Lung (tissue), 12 donors: Measurements from ENCODE around the gene CLN5. TPM values are rescaled to one million over a fixed set of nuclear protein-coding genes. Genes with fewer than 3 reads are reported as not detected.

Experiments used
- ATAC-seq: fragments of 200-7000 bp; cut with Tn5 transposase; one replicate; pipeline ENCODE4 v1.9.1; 2020; ENCODE audit warnings: moderate number of reproducible peaks; ENCODE audit not compliant: insufficient read depth, low FRiP score
- DNase-seq, 3 donors: peaks; one replicate each; pipeline ENCODE4 v3.0.0-alpha.2; 2013 to 2017
- H3K27ac ChIP-seq, 2 donors: one replicate each; pipeline ENCODE4 v1.5.1; 2013; ENCODE audit warnings: mild to moderate bottlenecking in 2 of 2, moderate library complexity in 2 of 2, control low read depth in 1 of 2, inconsistent platforms in 1 of 2, low read depth in 1 of 2, low read length in 1 of 2
- H3K27me3 ChIP-seq, 3 donors: one replicate each; pipeline ENCODE4 v1.5.1; 2013; ENCODE audit warnings: low read length in 2 of 3; ENCODE audit not compliant: control insufficient read depth in 3 of 3, insufficient read depth in 3 of 3
- H3K36me3 ChIP-seq, 4 donors: one replicate each; pipeline ENCODE4 v1.5.1; 2013; ENCODE audit warnings: low read length in 4 of 4, mild to moderate bottlenecking in 1 of 4, moderate library complexity in 1 of 4; ENCODE audit not compliant: control insufficient read depth in 4 of 4, insufficient read depth in 4 of 4
- H3K4me1 ChIP-seq, 5 donors: one replicate each; pipeline ENCODE4 v1.5.1; 2013; ENCODE audit warnings: low read length in 5 of 5, mild to moderate bottlenecking in 2 of 5, moderate library complexity in 1 of 5; ENCODE audit not compliant: control insufficient read depth in 5 of 5, insufficient read depth in 5 of 5
- H3K4me3 ChIP-seq: one replicate; pipeline ENCODE4 v1.5.1; 2013; ENCODE audit warnings: mild to moderate bottlenecking, control low read depth, moderate library complexity
- H3K9ac ChIP-seq, 2 donors: one replicate each; pipeline ENCODE4 v1.5.1; 2013; ENCODE audit warnings: low read length in 2 of 2, control low read depth in 1 of 2; ENCODE audit not compliant: insufficient read depth in 1 of 2
- H3K9me3 ChIP-seq, 4 donors: one replicate each; pipeline ENCODE4 v1.5.1; 2013; ENCODE audit warnings: low read length in 3 of 4, mild to moderate bottlenecking in 1 of 4, moderate library complexity in 1 of 4; ENCODE audit not compliant: control insufficient read depth in 4 of 4, insufficient read depth in 3 of 4
- WGBS, 2 donors: extraction: QIAGEN DNeasy Blood & Tissue Kit; methylation state at CpG; one replicate each; pipeline ENCODE4 v1.1.7; 2013; 5-methylcytosine and 5-hydroxymethylcytosine counted together
- polyA plus RNA-seq, 2 donors: library from polyadenylated mRNA; stranded (reverse); fragments of 200-250 nt; gene quantifications; one replicate each; pipeline ENCODE4 v1.2.1, GENCODE V29; 2013
- total RNA-seq, 2 donors: library from RNA; depleted of rRNA in 1 of 2; stranded (reverse); fragments of >200 nt in 1 of 2; gene quantifications; one replicate each; pipeline ENCODE4 v1.2.1, GENCODE V29; 2014 to 2021
- TF ChIP-seq, protein P1 (sequence below): IDR thresholded peaks from 2 replicates; pipeline ENCODE4 v1.5.1; 2012; ENCODE audit warnings: mild to moderate bottlenecking; ENCODE audit errors: control extremely low read depth, extremely low read depth
- donor health status: control.
- donor health status: control.
- donor health status: Bipolar disorder and iron deficiency.
- donor health status: healthy.
- donor health status: DM: yes; HTN: yes; CAD: no.

Gene CLN5
- total and polyA plus RNA-seq, 4 donors: 18.0 to 41.7 (median 26.7) TPM

DNA sequence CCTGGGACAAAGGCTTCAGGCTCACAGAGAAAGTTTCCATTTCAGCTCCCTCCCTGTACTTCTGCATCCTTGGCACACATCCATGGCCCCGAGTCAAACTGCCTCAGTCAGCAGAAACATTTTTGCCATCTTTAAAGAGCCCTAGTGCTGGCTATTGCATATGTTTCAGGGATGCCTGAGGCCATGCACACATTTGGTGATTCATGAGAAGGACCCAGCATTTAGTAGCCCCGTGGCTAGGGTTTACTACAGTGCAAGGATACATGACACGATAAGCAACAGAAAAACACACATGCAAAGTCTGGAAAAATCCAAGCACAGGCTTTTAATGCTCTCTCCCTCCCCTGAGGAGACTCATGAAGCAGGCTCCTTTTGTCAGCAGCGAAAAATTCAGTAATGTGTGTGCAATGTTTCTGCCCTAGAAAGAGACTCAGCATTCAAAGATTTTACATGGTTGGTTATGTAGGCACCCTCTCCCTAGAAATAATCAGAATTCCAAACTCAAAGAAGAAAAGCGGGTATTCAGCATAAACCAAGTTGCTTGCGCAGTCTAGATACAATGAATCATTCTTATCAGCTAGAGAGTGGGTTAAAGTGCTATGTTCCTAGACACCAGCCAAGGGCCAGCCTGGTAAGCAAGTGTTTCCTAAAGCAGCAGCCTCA lies 26.0 kb upstream of the CLN5 start:
- Histone ChIP-seq H3K27me3 (no peaks in the 10 kb centered on the region), H3K4me3 (no peak overlapping the region), H3K27ac (no peak overlapping the region), H3K9me3 (no peaks in the 10 kb centered on the region), H3K4me1 (peaks cover 0 to 12% (median 0%) of the 10 kb centered on the region in 5 donors), H3K9ac (no peak overlapping the region), H3K36me3 (no peaks in the 10 kb centered on the region)
- TF ChIP-seq, protein P1, sequence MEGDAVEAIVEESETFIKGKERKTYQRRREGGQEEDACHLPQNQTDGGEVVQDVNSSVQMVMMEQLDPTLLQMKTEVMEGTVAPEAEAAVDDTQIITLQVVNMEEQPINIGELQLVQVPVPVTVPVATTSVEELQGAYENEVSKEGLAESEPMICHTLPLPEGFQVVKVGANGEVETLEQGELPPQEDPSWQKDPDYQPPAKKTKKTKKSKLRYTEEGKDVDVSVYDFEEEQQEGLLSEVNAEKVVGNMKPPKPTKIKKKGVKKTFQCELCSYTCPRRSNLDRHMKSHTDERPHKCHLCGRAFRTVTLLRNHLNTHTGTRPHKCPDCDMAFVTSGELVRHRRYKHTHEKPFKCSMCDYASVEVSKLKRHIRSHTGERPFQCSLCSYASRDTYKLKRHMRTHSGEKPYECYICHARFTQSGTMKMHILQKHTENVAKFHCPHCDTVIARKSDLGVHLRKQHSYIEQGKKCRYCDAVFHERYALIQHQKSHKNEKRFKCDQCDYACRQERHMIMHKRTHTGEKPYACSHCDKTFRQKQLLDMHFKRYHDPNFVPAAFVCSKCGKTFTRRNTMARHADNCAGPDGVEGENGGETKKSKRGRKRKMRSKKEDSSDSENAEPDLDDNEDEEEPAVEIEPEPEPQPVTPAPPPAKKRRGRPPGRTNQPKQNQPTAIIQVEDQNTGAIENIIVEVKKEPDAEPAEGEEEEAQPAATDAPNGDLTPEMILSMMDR: no peak
- DNase-seq: peak; percentile 80 to 95 (median 90)
- ATAC-seq: peak; percentile 43
- 68 to 72% methylated on average over 6 of the region's 6 CpGs for WGBS, 2 donors

DNA sequence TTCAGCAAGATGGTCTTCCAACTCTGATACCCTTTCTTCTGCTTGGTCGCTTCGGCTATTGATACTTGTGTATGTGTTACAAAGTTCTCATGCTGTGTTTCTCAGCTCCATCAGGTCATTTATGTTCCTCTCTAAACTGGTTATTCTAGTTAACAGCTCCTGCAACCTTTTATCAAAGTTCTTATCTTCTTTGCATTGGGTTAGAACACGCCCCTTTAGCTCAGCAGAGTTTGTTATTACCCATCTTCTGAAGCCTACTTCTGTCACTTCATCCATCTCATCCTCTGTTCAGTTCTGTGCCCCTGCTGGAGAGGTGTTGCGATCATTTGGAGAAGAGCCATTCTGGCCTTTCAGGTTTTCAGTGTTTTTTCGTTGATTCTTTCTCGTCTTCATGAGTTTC lies 24.9 kb upstream of the CLN5 start:
- Histone ChIP-seq H3K4me3 (no peak overlapping the region), H3K9ac (no peak overlapping the region), H3K36me3 (no peaks in the 10 kb centered on the region), H3K27ac (no peak overlapping the region), H3K27me3 (no peaks in the 10 kb centered on the region), H3K9me3 (no peaks in the 10 kb centered on the region), H3K4me1 (peaks cover 0 to 12% (median 0%) of the 10 kb centered on the region in 5 donors)
- TF ChIP-seq, protein P1: no peak
- DNase-seq: no peak
- WGBS, 2 donors: 91 to 95% methylated on average over 6 of the region's 6 CpGs
- no peak for ATAC-seq

DNA sequence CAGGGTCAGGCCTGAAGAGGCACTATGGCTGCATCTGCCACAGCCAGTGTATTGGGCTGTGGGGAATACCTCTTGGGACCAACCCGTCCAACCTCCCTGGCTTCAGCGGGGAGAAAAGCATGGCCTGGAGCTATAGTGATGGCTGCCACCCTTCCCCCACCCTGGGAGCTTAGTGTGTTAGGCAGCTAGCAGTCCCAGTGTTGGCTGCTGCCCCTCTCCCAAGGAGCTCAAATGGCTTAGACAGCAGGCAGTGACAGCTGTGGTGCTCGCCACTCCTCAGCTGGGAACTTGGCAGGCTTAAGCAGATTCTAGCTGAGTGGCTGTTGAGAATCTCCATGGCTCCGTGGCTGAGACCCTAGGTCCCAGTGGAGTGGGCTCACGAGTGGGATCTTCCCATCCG lies 23.8 kb upstream of the CLN5 start:
- Histone ChIP-seq H3K27me3 (no peaks in the 10 kb centered on the region), H3K4me1 (peaks cover 0 to 12% (median 3%) of the 10 kb centered on the region in 5 donors), H3K27ac (no peak overlapping the region), H3K4me3 (no peak overlapping the region), H3K9me3 (no peaks in the 10 kb centered on the region), H3K36me3 (no peaks in the 10 kb centered on the region), H3K9ac (no peak overlapping the region)
- DNase-seq (peak; percentile 25 to 67 (median 41)), ATAC-seq (no peak)
- TF ChIP-seq, protein P1: no peak
- WGBS, 2 donors: 87 to 91% methylated on average over 6 of the region's 6 CpGs
